NCI-H187 treated with DMSO at 0.1 percent for 48 hours (cell line): Measurements from ENCODE around the gene LPCAT3.
"Not testable (repeated sequence)": the region's sequence is repeated elsewhere in the genome, so short reads cannot be mapped to it uniquely, and the experiment has no call there.

Experiments
- DNase-seq: peaks from one replicate; lab custom pipeline; 2025; lab: John Stamatoyannopoulos, UW

The LPCAT3 gene

DNA sequence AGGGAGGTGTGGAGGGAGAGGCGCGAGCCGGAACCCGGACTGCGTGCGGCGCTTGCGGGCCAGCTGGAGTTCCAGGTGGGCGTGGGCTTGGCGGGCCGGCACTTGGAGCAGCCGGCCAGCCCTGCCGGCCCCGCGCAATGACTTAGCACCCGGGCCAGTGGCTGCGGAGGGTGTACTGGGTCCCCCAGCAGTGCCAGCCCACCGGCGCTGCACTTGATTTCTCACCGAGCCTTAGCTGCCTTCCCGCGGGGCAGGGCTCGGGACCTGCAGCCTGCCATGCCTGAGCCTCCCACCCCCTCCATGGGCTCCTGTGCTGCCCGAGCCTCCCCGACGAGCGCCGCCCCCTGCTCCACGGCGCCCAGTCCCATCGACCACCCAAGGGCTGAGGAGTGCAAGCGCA lies 19.1 kb upstream of the LPCAT3 start:
- DNase-seq, result not testable (repeated sequence)

DNA sequence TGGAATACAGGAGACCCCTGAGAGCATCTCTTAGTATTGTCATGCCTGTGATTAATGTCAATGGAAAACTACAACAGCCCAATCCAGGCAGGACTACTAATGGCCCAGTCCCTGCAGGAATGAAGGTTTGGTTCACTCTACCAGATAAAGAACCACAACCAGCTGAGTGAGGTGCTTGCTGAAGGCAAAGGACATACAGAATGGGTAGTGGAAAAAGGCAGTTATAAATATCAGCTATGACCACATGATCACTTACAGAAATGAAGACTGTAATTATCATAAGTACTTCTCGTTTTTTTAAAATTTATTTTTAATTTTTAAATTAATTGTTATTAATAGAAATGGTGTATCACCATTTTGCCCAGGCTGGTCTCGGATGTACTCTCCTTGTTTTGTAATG lies 17.2 kb upstream of the LPCAT3 start:
- DNase-seq, result no peak

DNA sequence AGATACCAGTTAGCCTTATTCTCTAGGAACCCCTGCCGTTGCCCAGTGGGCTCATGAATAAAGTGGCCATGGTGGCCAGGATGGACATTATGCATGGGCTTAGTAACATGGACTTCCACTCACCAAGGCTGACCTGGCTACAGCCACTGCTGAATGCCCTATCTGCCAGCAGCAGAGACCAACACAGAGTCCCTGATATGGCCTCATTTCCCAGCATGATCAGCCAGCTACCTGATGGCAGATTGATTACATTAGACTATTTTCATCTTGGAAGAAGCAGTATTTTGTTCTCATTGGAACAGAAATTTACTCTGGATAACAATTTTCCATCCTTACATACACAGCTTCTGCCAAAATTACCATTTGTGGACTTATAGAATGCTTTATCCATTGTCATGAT lies 16.2 kb upstream of the LPCAT3 start:
- DNase-seq, result no peak

DNA sequence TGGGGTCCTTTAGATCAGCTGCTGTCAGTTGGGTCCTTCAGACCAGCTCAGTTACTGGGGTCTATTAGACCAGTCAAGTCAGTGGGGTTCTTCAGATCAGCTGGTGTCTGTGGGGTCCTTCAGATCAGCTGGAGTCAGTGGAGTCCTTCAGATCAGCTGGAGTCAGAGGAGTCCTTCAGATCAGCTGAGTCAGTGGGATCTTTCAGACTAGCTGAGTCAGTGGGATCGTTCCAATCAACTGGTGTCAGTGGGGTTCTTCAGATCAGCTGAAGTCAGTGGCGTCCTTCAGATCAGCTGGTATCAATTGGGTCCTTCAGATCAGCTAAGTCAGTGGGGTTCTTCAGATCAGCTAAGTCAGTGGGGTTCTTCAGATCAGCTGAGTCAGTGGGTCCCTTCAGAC lies 14.7 kb upstream of the LPCAT3 start:
- DNase-seq, result no peak

DNA sequence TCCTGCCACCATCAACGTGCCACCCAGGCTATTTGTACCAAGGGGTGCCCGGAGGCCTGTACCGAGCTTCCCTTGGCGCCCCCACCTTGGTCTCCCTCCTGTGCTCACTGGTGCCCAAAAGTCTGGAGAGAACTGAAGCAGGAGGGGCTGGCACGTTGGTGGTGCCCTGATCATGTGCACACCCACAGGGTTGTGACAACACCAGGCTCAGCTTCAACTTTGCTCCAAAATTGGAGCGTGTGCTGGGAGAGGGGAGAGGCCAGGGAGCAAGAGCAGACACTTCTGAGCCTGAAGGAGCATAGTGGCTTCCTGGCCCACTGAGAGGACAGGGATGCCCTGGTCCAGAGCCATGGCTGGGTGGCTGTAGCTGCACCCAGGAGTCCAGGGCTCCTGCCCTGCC lies 13.0 kb upstream of the LPCAT3 start:
- no peak for DNase-seq

DNA sequence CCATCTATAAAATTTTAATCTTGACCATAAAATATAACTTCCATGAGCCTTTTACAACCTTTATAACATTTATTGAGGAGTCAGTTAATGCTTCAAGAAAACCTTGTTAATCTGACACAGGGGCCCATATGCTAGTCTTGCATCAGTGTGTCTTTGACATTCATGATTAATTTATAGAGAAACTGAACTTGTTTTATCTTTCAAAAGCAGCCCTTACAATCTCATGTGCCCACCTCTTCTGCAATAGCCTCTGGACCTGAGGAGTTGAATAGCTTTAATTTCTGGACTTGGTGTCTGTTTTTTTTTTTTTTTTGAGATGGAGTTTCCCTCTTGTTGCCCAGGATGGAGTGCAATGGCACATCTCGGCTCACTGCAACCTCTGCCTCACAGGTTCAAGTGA lies 8.6 kb upstream of the LPCAT3 start:
- DNase-seq, result no peak

DNA sequence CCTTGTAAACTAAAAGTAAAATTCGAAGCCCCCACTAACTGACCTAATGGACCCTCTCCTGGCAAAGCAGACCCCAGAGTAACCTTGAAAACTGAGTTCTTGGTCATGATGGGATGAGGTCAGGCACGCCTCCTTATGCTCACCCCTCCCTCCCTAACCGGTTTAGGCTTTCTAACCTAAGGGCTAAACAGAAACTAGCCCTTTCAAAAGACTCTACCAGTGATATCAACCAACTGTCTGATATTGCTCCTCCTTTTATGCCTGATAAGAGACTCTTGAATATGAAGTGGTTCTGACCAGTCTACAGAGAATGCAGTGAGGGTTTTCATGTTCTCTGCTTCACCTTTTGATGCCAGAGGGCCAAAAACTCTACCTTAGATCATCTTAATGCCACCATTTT lies 4.8 kb upstream of the LPCAT3 start:
- no peak for DNase-seq

DNA sequence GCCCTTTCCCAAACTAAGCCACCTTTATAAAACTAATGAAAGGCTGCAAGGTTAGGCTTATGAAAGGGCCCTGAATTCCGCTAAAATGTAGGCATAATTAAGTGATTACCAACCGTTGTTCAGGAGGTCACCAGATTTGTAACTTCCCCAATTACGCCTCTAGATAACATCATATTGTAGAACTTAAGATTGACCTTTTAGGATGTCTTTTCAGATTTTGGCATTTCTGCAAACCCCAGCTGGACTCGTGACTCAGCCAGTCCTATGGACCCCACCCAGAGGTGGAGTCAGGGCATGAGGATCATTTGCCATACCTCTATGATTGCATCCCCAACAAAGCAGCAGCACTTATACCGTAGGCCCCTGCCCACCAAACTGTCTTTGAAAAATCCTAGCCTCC lies 3.7 kb upstream of the LPCAT3 start:
- DNase-seq, result no peak

DNA sequence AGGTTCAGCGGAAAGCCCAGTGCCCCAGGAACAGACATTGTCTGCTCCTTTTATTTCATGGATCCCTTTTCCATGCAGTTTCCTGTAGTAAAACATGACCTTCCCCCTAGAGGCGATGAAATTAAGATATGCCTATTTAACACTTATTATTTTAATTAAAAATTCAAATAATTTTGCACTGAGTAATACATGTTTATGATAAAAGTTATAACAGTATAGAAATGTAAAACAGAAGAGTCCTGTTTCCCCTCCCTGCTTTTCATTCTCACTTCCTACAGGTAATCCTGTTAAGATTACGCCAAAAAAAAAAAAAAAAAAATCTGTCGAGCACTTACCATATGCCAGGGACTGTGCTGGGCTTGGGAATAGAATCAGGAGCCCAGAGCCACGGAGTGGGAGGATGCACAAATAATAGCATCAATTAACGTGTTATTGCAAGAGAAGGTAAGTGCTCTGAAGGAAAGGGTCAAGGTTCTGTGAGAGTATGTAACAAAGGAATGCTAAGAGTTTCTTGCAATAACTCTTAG lies 830 bp upstream of the LPCAT3 start:
- DNase-seq, result no peak

DNA sequence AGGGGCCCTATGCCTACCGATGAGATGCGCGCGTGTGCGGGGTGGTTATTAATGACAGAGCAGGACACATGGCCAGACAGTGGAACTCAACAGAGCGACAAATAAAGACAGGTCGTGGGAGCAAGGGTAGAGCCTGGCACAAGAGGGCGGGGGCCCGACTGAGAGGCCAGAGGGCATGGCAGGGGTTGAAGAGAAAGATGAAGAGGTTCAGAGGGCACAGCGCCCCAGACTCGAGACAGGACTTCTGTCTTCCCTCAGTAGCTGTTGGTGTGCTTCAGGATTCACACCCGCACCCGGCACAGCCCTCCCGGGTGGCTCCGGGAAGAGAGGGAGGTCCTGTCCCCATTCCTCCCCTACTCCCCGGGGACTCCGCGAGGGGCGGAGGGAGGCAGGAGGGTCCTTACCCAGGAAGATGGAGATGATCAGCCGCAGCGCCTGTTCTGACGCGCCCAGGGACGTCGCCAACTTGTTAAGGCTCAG lies 366 bp downstream of the LPCAT3 start:
- DNase-seq, result no peak

DNA sequence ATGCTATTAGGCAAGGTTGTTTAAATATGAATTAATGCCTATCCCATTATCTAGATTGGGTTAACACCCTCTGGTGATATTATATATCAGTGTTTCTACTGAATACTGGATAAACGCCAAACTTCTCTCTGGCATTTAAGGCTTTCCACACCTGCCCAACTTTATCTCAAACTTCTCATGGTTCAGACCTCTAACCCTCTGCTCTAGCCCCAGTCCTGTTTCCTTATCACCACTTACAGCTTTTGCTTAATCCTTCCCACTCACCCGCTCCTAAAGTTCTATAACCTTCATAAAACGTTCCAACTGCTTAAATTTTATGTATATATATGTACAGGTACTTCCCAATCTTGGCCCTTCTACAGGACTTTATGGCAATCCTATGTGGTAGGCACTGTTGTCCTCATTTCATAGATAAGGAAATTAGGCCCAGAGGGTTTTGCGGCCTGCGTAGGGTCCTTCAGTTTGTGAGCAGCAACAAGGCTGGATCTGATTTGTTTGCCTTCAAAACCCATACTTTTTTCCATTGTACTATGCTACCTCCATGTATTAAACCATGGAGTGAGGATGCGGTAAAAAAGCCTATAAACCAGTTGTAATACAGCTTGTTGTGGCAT lies 1.2 kb downstream of the LPCAT3 start:
- DNase-seq, result no peak

DNA sequence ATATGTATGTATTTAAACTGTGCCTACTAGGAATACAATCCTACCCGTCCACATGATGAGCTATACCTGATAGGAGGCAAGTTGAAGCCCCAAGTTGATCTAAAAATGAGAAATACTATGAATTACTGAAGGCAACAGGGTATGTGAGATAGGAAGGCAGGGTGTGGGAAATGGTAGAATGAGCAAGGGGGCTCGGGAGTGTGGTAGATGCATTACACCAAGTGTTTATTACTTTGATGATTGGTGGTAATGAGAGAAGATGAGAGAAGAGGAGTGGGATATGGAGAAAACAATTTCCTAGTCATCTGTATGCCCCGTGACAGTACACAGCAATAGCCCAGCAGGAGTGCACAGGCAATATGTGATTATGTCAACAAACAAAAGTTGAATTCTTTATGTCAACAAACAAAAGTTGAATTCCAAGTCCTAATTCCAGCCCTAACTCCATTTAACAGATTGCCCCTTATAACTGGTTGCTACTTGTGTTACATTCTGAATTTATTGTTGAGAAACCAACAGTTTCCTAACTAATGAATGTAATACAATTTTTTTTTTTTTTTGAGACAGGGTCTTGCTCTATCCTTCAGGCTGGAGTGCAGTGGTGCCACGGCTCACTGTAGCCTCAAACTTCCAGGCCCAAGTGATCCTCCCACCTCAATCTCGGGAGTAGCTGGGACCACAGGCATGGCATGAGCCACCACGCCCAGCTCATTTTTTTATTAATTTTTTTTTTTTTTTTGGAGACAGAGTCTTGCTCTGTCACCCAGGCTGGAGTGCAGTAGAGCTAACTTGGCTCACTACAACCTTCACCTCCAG lies 2.5 kb downstream of the LPCAT3 start:
- DNase-seq, result no peak

DNA sequence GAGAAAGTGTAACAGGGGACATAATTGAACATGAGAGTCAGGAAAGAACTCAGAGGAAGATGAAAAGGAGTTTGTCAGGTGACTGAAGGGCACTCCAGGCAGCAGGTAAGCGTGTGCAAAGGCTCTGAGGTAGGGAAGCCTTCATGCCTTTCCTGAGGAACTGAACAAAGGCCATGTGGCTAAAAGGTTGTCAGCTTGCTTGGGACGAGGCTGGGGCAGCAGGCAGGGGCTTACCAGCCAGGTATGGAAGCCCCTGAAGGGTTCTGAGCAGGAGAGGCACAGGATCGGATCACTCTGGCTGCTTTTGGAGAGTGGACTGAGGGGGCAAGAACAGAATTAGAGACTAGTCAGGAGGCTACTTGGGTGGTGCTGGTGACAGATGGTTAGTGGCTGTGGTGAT lies 5.2 kb downstream of the LPCAT3 start:
- DNase-seq, result no peak

DNA sequence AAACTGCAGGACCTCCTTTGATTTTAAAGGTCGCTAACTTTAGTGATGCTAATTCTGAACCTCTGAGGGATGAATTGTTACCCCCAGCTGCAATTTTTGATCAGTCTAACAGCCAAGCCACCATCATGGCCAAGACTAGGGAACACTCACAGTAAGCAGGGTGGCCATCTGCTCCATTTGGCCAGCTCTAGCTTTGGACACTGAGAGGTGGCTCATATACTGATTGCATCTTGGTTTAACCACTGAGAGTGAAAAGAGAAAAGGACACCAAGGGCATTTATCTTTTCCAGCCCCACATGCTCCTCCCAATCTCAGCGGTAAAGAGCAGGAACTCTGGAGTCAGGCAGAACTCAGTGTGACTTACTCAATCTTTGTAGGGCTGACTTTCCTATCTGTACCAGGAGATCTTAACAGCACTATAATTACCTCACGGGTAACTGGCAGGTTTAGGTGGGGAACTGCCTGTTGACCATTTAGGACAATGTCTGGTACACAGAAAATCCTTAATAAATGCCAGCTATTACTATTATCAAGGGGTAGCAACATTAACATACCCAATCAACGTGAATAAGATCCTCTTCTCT lies 6.2 kb downstream of the LPCAT3 start:
- no peak for DNase-seq

DNA sequence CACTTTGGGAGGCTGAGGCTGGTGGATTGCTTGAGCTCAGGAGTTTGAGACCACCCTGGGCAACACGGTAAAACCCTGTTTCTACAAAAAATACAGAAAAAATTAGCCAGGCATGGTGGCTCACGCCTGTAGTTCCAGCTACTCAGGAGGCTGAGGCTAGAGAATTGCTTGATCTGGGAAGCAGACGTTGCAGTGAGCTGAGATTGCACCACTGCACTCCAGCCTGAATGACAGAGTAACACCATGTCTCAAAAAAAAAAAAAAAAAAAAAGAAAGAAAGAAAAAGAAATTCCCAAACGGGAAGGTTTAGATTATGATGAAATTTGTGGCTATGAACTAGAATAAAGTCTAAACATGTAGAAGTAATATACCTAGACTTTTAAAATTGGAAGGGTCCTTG lies 6.9 kb downstream of the LPCAT3 start:
- DNase-seq, result not testable (repeated sequence)

DNA sequence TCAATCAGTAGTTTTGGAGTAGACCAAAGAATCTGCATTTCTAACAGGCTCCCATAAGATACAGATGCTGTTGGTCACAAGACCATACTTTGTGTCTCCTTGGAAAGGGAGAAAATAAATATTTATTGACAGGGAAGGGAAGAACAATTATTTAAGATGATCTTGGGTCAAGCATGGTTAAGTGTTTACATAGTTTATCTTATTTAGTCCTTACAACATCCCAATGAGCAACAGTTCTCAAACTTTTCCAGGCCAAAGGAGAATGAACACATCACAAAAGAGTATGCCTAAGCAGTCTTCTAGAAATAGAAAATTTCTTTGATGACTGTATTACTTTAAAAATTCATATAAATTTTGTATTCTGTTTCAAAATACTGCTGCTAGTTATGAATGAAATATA lies 8.8 kb downstream of the LPCAT3 start:
- DNase-seq, result no peak

DNA sequence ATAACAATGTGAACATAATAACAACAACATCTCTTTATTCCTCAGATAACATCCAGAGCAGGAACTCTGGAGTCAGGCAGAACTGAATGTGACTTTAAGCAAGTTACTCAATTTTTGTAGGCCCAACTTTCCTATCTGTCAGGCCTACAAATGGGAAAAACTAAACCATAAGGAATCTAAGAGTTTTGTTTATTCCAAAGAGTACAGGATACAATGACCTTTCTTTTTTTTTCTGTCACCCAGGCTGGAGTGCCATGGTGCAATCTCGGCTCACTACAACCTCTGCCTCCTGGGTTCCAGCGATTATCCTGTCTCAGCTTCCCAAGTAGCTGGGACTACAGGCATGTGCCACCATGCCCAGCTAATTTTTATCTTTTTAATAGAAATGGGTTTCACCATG lies 9.4 kb downstream of the LPCAT3 start:
- DNase-seq, result no peak

DNA sequence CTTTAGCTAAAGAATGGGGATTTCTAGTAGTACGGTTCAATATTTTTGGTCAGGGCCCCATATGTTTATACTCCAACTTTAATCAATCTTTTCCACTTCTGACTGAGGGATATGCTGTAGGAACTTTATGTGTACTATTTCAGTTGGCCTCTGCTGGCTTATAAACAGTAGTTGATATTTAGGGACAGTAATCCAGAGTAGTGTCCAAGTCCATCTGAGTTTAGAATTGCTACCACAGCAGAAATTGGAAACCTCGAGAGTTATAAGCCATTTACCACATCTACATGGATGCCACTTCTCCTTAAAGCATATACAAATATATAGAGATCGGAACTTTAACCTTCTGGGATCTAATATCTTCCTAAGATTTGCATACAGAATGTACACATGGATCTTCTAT lies 11.6 kb downstream of the LPCAT3 start:
- DNase-seq, result no peak

DNA sequence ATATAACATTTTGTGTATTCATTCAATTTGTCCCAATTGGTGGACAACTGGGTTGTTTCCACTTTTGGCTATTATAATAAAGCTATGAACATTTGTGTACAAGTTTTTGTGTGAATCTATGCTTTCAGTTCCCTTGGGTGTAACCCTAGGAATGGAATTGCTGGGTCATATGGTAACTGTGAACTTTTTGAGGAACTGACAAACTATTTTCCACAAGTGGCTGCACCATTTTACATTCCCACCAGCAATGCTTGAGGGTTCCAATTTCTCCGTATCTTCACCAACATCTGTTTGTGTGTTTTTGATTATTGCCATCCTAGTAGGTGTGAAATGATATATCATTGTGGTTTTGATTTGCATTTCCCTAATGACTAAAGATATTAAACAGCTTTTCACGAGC lies 13.0 kb downstream of the LPCAT3 start:
- DNase-seq, result no peak

DNA sequence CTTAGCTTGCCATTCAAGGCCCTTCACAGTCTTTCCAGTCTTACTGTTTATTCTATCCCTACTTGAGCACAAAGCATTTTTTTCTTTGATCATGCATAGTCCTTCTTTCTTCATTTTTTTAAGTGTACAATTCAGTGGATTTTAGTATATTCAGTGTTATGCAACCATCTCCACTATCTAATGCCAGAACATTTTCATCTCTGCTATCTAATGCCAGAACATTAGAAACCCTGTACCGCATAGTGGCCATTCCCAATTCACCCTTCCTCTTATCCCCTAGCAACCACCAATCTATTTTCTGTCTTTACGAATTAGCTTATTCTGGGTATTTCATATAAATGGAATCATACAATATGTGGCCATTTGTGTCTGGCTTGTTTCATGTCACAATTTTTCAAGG lies 13.4 kb downstream of the LPCAT3 start:
- DNase-seq, result no peak

DNA sequence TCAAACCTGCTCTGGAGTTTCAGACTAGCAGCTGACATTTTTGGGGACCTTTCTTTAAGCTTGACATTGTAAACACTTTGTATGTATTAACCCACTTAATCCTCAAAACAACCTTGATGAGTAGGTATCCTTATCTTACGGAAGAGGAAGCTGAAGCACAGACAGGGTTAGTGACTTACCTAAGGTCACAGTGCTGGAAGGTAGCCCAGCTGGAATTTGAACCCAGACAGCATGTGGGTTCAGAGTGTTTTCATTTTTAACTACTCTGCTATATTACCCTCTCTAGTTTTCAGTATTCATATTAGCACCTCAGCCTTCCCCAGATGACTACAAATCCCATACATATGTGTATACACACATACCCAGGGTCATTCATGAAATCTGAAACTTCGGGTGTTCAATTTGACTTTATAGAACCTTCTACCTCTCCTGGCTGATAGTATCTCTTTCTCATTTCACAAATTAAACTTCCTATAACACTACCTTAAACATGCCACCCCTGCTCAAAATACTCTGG lies 13.9 kb downstream of the LPCAT3 start:
- no peak for DNase-seq

DNA sequence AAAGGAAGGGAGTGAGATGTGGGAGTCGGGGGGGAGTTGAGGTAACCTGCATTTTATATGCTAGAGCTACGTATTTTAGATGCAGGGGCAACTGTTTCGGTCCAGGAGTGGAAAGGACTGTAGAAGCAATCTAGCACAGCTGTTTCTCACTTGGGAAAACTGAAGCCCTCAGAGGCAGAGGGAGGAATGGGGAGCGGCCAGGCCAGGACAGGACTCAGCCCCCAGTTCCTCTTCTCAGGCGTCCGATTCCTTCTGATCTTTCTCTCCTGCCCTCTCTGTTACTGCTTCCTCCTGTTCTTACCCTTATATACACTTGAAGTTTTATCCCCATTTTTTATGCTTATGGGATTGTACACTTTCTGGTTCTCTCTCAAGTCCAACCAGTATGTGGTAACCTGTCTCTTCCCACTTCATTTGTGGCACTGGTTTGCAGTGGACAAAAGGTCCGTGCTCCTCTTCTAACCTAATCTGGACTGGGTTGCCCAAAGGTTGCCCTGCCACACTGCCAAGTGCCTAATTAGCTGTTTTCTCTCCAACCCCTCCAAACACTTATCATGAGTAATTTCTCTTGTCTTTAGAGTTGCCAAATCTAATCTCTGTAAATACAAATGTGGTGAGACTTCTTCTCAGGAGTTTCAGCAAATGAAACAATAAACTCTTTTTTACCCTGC lies 16.2 kb downstream of the LPCAT3 start:
- no peak for DNase-seq
